GM21526 (cell line): ENCODE results near the gene RNF4.
"Not testable (repeated sequence)": the region's sequence is repeated elsewhere in the genome, so short reads cannot be mapped to it uniquely, and the experiment has no call there.

Experiments
- ATAC-seq: cut with Tn5 transposase; IDR thresholded peaks from one replicate; pipeline ENCODE4 v1.9.1; 2021; ENCODE audit warnings: moderate library complexity; ENCODE audit not compliant: unreplicated experiment, low FRiP score

Gene RNF4

DNA sequence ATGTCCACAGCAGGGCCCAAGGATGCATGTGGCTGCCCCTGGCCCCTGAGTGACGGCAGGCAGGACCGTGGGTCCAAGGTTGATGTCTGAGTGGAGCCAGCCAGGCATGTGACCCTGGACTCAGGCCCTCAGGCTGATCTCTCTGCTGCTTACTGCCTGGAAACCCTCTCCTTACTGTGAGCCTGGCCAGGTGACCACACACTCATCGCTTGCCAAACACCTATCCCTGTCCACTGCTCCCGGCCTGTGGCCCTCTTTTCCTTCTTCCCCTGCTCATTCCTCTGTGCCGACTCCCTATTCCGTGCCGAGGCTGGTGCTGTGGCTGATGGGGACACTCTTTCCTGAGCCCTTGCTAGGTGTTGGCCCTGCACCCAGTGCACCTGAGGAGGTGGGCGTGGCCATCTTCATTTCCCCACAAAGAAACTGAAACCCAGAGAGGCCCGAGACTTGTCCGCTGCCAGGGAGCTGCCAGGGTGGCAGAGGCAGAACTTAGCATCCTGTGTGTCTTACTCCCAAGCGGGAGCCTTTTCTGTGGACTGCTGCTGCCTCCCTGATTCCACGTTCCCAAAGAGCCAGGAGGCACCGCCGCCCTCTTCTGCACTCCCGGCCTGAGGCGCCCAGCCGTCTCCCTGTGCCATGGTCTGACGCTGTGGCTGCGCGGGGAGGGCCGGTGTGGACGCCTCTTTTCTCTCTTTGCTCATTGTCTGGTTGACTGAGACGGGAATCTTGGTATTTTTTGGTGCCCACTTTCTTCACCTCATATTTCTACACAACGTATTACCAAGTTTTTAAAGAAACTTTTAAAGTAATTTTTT lies 11.2 kb upstream of the RNF4 start:
- ATAC-seq, result no peak

DNA sequence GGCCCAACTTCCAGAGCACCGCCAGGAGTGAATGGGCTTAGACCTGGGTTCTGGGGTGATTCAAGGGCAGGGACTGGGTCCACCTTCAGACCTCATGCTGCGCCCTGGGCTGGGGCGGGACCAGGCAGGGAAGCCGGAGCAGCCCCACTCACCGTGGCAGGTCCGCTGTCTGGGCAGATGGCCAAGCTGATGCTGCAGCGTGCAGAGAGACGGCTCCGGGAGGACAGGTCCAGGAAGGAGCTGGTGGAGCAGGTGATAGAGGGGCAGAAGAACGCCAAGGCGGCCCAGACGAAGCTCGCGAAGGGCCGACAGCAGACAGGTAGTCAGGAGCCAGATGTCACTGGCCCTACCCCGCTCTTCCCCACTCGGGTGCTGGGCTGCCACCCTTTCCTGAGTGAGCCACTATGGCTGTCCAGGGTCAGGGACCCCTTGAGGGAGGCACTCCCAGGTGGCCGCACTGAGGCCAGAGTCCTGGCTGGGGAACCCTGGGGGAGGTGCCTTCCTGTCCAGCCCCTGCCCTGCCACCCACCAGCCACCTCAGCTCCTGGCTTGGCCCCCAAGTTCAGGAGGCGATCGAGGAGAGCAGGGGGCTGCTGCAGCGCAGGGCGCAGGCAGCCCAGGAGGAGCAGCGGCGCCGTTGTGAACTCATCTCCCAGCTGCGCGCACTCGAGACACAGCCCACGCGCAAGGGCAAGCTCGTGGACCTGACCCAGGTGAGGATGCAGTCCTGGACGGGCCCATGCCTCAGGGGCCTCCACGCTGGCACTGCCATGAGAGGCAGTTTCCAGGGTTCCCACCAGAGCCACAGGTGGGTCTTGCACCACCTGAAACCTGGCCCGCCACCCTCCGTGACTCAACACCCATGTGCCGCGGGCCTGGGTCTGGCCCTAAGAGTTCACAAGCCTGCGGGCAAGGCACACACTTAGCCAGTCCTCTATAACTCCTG lies 10.1 kb upstream of the RNF4 start:
- ATAC-seq, result no peak

DNA sequence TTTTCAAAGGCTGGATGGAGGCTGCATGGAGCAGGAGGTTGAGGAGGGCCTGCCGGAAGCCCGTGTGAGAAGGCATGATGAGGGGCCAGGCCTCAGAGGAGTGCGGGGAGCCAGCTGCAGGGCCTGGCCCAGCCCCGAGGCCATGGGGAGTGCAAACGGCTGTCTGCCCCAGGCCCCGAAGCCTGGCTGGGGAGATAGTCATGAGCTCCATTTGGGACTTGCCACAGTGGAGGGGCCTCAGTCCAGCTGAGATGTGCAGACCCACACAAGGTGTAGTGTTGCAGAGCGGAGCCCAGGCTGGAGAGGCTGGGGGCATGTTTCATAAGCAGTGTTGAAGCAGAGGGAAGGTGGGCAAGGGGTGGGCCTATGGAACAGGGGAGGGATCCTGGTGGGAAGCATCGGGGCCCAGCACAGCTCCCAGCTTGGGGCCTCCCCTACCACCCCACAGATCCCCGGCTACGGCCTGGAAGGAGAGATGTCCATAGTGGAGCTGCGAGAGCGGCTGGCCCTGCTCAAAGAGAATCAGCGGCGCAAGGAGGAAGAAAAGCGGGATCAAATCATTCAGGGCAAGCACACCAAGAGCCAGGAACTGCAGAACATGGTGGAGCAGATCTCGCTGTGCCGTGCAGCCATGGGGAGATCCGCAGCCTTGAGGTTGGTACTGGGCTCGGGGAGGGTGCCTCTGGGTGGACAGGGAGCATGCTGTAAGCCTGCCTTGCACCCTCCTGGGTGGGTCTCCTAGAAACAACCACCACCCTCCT lies 9.1 kb upstream of the RNF4 start:
- ATAC-seq, result no peak

- no peak for ATAC-seq
Measured at GRCh38 chr4:2461246-2461960, 7.5 kb upstream of the RNF4 start.

DNA sequence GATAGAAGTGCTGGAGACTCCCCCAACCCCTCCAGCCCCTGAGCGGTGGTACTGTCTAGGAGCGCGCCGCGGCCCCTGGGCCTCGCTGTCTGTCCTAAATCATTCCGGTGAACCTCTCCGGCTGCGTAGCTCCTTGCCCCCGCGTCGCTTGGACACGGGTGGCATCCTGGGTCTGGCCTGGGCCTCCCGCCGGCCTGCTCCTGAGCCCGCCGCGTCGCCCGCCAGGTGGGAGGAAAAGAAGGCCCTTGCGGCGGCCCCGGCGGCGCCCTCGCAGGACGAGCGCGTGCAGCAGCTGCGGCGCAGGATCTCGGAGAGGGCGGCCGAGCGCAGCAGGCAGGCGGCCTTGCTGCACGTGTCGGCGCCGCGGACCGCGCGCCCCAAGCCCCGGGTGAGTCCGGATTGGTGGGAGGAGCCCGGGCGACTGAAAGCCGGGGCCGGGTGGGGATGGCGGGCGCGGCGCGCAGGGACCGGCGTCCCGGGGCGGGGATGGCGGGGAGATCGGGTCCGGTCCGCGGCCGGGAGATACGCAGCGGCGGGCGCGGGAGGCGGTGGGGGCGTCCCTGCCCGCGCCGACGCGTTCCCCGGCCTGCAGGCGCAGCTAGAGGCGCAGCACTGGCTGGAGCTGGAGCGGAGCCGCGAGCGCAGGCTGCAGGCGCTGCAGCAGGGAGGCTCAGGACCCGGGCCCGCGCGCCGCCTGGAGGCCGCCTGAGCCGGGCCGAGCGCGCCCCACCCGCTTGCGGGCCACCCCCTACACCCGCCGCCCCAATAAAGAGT lies 6.5 kb upstream of the RNF4 start:
- peak; percentile 69 for ATAC-seq

DNA sequence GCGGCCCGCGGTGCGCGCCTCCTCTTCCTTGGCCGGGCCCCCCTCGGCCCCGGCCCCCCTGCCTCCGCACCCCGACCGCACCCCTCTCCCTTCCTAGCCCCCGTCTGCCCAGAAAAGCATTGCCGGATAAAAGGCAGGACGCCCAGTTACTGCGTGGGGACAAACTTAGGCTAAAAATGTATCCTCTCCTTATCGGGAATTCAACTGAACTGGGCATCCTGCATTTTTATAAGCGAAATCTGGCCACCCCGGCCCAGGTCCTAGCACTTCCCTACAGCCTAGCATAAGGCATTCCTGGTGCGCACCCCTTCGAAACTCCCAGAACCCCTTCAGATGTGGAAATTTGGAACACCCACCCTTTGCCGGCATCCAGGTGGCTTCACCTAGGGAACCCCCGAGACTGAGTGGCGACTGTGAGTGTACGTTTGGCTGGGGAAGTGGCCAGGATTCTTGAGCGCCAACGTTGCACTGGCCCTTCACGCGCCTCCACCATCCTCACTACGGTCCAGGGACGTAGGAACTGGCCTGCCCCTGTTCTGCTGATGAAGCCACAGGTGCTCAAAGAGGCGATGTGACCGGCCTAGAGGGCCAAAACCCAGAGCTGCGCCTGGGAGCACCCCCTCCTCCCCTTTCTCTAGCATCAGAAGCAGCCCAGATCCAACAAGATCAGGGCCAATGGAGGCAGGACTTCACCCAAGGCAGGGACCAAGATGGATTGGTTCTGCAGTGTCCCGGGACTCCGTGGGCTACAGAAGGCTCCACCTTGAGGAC lies 5.7 kb upstream of the RNF4 start:
- no peak for ATAC-seq

- ATAC-seq, result no peak
Measured at GRCh38 chr4:2465032-2465431, 3.9 kb upstream of the RNF4 start.

GRCh38 chr4:2465544-2465943 lies 3.4 kb upstream of the RNF4 start:
- not testable (repeated sequence) for ATAC-seq

DNA sequence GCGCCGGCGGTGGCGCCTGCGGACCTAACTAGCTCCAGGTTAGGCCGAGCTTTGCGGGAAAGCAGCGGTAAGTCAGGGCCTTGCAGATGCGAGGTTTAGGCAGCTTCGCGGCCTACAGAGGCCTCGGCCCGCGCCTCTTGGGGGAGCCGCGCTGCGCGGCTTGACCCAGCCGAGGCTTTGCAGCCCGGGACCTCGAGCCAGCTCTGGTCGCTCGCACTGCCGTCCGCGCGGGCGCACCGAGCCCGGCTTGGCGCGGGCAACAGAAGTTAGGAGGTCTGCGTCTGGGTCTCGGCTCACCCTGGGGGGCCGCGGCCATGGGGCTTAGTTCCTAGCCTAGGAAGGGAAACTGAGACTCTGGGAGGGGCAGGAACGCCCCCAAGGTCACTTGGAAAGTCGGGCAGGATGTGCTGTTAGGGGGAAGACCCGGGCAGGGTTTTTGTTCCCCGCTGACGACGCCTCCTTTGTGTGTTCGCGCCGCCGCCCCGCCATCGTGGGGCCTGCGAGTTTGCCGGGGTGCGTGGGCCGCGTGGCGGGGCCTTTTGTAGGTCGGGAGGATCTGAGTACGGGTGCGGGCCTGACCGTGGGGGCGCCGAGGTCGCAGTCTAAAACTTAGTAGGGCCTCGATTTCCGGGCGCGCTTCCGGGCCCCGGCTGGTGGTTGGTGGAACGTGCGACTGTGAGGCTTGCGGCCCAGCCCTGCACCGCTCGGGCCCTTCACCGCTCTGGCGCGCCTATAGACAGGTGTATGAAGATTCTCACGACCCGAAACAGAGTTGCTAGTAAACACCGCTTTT lies 482 bp downstream of the RNF4 start:
- ATAC-seq, result peak; percentile 46

DNA sequence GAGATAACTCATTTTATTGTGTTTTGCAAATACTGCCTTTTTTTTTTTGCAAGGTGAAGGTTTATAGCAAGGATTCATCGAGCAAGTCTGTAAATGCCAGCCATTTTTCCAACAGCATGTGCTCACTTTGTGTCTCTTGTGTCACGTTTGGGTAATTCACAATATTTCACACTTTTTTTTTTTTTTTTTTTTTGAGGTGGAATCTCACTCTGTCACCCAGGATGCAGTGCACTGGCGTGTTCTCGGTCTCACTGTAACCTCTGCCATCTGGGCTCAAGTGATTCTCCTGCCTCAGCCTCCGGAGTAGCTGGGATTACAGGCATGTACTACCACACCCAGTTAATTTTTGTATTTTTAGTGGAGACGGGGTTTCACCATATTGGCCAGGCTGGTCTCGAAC lies 1.9 kb downstream of the RNF4 start:
- ATAC-seq, result no peak

DNA sequence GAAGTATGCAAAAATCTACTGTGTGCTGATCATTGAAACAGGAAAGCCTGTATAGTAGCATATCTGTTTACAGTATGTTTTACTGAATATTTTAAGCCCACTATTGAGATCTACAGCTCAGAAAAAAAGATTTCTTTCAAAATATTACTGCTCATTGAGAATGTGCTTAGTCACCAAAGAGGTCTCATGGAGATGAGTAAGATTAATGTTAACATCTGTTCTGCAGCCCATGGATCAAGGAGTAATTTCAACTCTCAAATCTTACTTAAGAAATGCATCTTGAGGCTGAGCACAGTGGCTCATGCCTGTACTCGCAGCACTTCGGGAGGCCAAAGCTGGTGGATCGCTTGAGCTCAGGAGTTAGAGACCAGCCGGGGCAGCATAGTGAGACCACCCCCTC lies 3.3 kb downstream of the RNF4 start:
- ATAC-seq, result no peak

DNA sequence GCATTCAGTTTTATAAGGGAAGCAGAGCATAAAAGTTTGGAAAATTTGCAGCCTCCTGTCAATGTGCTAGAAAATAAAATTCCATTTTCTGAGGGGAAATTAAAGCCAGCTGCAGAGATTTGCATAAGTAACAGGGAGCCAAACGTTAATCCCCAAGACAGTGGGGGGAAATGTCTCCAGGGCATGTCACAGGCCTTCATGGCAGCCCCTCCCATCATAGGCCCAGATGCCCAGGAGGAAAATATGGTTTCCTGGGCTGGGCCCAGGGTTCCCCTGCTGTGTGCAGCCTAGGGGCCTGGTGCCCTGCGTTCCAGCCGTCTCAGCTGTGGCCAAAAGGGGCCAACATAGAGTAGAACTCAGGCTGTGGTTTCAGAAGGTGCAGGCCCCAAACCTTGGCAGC lies 9.3 kb downstream of the RNF4 start:
- ATAC-seq, result no peak

- no peak for ATAC-seq
Measured at GRCh38 chr4:2480649-2481048, 11.7 kb downstream of the RNF4 start.

- no peak for ATAC-seq
Measured at GRCh38 chr4:2482192-2482591, 13.3 kb downstream of the RNF4 start.

DNA sequence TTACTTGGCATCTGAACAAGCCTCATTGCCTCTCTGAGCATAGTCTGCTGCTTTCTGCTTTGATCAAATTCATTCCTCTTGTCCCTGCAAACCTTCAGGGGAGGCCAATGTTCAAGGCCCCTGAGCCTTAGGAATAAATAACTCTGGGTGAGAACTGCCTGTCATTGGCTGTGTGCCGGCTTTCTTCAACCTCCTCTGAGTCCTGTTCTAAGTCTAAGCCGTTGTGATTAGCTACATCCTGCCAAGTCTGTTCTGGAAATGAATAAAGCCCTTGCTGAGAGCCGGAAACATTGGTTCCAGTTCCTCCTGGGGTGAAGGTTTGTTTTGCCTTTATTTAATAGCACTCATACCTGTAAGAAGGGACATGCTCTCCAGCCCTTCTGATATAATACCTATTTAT lies 13.8 kb downstream of the RNF4 start:
- peak; percentile 40 for ATAC-seq

- ATAC-seq, result no peak
Measured at GRCh38 chr4:2483237-2483636, 14.3 kb downstream of the RNF4 start.

DNA sequence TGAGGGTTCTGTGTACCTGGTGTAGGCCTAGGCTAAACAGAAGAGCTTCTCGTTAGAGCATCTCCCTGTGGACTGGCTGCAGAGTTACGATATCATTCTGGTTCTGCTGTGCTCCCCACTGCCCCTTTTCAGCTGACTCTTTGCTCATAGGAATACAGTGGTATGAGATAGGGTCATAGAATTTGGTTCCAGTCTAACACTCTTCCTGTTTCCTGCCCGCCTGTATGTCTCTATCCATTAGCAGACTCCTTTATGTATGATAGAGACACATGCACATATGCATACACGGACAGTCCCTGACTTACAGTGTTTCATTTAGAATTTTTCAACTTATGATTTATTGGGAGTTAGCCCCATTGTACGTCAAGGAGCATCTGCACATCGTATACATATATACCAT lies 15.3 kb downstream of the RNF4 start:
- ATAC-seq, result no peak

DNA sequence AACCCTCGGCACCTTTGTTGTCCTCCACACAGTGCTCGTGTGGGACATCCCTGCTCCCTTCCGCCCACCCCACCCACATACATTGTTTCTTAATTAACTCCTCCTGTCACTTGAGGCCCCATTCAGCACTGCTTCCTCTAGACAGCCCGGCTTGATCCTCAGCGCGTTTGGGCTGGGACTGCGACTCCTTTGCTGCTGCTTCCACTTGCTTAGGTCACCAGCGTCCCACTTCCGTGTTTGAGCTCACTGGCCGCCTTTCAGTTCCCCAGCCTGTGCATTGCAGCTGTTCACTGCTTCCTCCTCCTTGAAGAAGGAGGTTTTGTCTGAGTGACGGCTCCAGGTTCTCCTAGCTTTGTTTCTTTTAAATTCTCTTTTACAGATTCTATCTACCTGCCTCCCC lies 16.1 kb downstream of the RNF4 start:
- ATAC-seq, result peak; percentile 66
